HEK293 (cell line): ENCODE data around the gene RDM1.

Source experiments
- CTCF ChIA-PET: fragments of 350-600 bp; formaldehyde crosslinking; extraction: SDS; loops from one replicate; lab custom pipeline; 2021; ENCODE audit warnings: antibody characterized with exemption; lab: Yijun Ruan, JAX
- POLR2A ChIA-PET: fragments of 300-600 bp; formaldehyde crosslinking; extraction: SDS; loops from one replicate; lab custom pipeline; 2020; ENCODE audit warnings: antibody characterized with exemption, inconsistent platforms; lab: Yijun Ruan, JAX
- H3K27ac ChIP-seq: fragments of 200-500 bp; sonication (Bioruptor generic); 2 replicates; pipeline ENCODE4 v1.5.1; 2014; ENCODE audit warnings: low read depth, low read length, control low read depth, inconsistent platforms; ENCODE audit errors: extremely low read depth
- H3K36me3 ChIP-seq, 2 experiments: fragments of 200-500 bp in 1 of 2; sonication (Bioruptor generic) in 1 of 2; 1 replicate in 1 of 2; 2 replicates in 1 of 2; pipeline ENCODE4 v1.5.1; 2014 to 2017; ENCODE audit warnings: inconsistent platforms in 2 of 2, low read length in 2 of 2; ENCODE audit not compliant: control insufficient read depth in 2 of 2, insufficient read depth in 1 of 2
- H3K4me1 ChIP-seq: fragments of 200-500 bp; sonication (Bioruptor generic); 2 replicates; pipeline ENCODE4 v1.5.1; 2014; ENCODE audit warnings: mild to moderate bottlenecking, low read length, inconsistent platforms; ENCODE audit not compliant: control insufficient read depth, insufficient read depth
- H3K4me3 ChIP-seq: 2 replicates; pipeline ENCODE4 v1.5.1; 2011; ENCODE audit warnings: low read depth, mild to moderate bottlenecking, control low read depth, low read length, moderate library complexity
- H3K9me3 ChIP-seq: fragments of 200-500 bp; sonication (Bioruptor generic); 2 replicates; pipeline ENCODE4 v1.5.1; 2014; ENCODE audit warnings: low read depth, low read length, inconsistent platforms; ENCODE audit not compliant: control insufficient read depth, insufficient read depth
- KLF10 ChIP-seq: fragments of 450-650 bp; IDR thresholded peaks from 2 replicates; pipeline ENCODE4 v1.5.1; 2018; ENCODE audit warnings: missing biosample characterization, mild to moderate bottlenecking, missing genetic modification characterization
- SP2 ChIP-seq: fragments of 450-650 bp; formaldehyde crosslinking; IDR thresholded peaks from 2 replicates; pipeline ENCODE4 v1.5.1; 2016; ENCODE audit warnings: missing biosample characterization, missing genetic modification characterization
- SP7 ChIP-seq: fragments of 450-650 bp; formaldehyde crosslinking; IDR thresholded peaks from 2 replicates; pipeline ENCODE4 v1.5.1; 2016; ENCODE audit warnings: missing biosample characterization, missing genetic modification characterization
- ZIC2 ChIP-seq: fragments of 450-650 bp; formaldehyde crosslinking; IDR thresholded peaks from 2 replicates; pipeline ENCODE4 v1.5.1; 2016; ENCODE audit warnings: missing biosample characterization, missing genetic modification characterization
- ZNF133 ChIP-seq: fragments of 450-650 bp; formaldehyde crosslinking; IDR thresholded peaks from 2 replicates; pipeline ENCODE4 v1.5.1; 2016; ENCODE audit warnings: missing biosample characterization, missing genetic modification characterization
- ZNF155 ChIP-seq: fragments of 450-650 bp; formaldehyde crosslinking; IDR thresholded peaks from 2 replicates; pipeline ENCODE4 v1.5.1; 2016; ENCODE audit warnings: missing biosample characterization, missing genetic modification characterization
- ZNF23 ChIP-seq: fragments of 450-650 bp; formaldehyde crosslinking; IDR thresholded peaks from 2 replicates; pipeline ENCODE4 v1.5.1; 2016; ENCODE audit warnings: missing biosample characterization, missing genetic modification characterization, borderline replicate concordance
- ZNF354C ChIP-seq: fragments of 450-650 bp; formaldehyde crosslinking; IDR thresholded peaks from 2 replicates; pipeline ENCODE4 v1.5.1; 2016; ENCODE audit warnings: missing biosample characterization, missing genetic modification characterization, low read depth, borderline replicate concordance
- ZNF366 ChIP-seq: fragments of 450-650 bp; formaldehyde crosslinking; conservative IDR thresholded peaks from 2 replicates; pipeline ENCODE4 v1.5.1; 2016; ENCODE audit warnings: missing biosample characterization, missing genetic modification characterization
- ZNF433 ChIP-seq: fragments of 450-650 bp; formaldehyde crosslinking; IDR thresholded peaks from 2 replicates; pipeline ENCODE4 v1.5.1; 2016; ENCODE audit warnings: missing biosample characterization, missing genetic modification characterization, low read depth
- ZNF610 ChIP-seq: fragments of 450-650 bp; formaldehyde crosslinking; IDR thresholded peaks from 2 replicates; pipeline ENCODE4 v1.5.1; 2016; ENCODE audit warnings: missing biosample characterization, missing genetic modification characterization, borderline replicate concordance
- ZNF621 ChIP-seq: fragments of 450-650 bp; formaldehyde crosslinking; IDR thresholded peaks from 2 replicates; pipeline ENCODE4 v1.5.1; 2017; ENCODE audit warnings: missing biosample characterization, missing genetic modification characterization
- ZNF701 ChIP-seq: fragments of 450-650 bp; formaldehyde crosslinking; IDR thresholded peaks from 2 replicates; pipeline ENCODE4 v1.5.1; 2016; ENCODE audit warnings: missing biosample characterization, missing genetic modification characterization
- ZNF747 ChIP-seq: fragments of 450-650 bp; formaldehyde crosslinking; IDR thresholded peaks from 2 replicates; pipeline ENCODE4 v1.5.1; 2016; ENCODE audit warnings: missing biosample characterization, missing genetic modification characterization
- TF ChIP-seq, protein P1 (sequence below): fragments of 450-650 bp; formaldehyde crosslinking; IDR thresholded peaks from 2 replicates; pipeline ENCODE4 v1.5.1; 2016; ENCODE audit warnings: missing biosample characterization, missing genetic modification characterization
- TF ChIP-seq, protein P2 (sequence below): fragments of 450-650 bp; IDR thresholded peaks from 2 replicates; pipeline ENCODE4 v1.5.1; 2018; ENCODE audit warnings: missing biosample characterization, mild to moderate bottlenecking, missing genetic modification characterization
- TF ChIP-seq, protein P3 (sequence below): fragments of 450-650 bp; formaldehyde crosslinking; IDR thresholded peaks from 2 replicates; pipeline ENCODE4 v1.5.1; 2016; ENCODE audit warnings: missing biosample characterization, missing genetic modification characterization, low read depth

RDM1 gene

DNA sequence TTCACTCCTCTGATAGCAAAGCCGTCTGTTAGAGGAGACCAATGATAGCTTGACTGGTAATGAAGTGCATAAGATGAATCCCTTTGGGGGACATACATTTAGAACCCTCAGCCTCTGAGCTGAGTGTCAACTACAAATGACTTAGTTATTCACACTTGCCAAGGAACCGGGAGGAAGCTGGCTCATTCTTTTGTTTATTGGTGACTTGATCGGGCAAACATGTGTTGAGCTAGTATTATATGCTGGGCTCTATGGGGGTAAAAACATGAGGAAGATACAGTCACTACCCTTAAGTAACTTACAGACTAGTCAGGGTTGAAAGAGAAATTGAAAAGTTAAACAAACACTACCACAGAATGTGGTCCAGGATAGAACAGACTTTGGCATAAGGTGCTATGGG is 47.8 kb upstream of the RDM1 start:
- POLR2A ChIA-PET: interaction anchor here (0.7 kb wide), 1 partner anchor 504 kb away, joined by 3 read pairs; no protein-coding TSS in a partner anchor
- no peaks in the 10 kb centered on the region for H3K36me3 ChIP-seq
- H3K9me3 ChIP-seq: no peaks in the 10 kb centered on the region
- H3K4me3 ChIP-seq: no peak overlapping the region
- CTCF ChIA-PET: interaction anchor here (0.5 to 5.6 kb wide), 9 partner anchors 9 to 1405 kb away, joined by 3 to 165 read pairs (median 6); no protein-coding TSS in a partner anchor
- H3K4me1 ChIP-seq: no peaks in the 10 kb centered on the region
- H3K27ac ChIP-seq: no peak overlapping the region
- no peak for TF ChIP-seq ZNF610 (tag by site-specific recombination)
- TF ChIP-seq ZNF433 (tag by site-specific recombination): no peak
- TF ChIP-seq SP7 (tag by site-specific recombination): no peak
- TF ChIP-seq ZNF366 (tag by site-specific recombination): no peak
- TF ChIP-seq ZNF621 (tag by site-specific recombination): no peak
- TF ChIP-seq KLF10 (tag by site-specific recombination): no peak
- no peak for TF ChIP-seq ZNF747 (tag by site-specific recombination)
- TF ChIP-seq ZIC2 (tag by site-specific recombination): no peak
- TF ChIP-seq, protein P1, sequence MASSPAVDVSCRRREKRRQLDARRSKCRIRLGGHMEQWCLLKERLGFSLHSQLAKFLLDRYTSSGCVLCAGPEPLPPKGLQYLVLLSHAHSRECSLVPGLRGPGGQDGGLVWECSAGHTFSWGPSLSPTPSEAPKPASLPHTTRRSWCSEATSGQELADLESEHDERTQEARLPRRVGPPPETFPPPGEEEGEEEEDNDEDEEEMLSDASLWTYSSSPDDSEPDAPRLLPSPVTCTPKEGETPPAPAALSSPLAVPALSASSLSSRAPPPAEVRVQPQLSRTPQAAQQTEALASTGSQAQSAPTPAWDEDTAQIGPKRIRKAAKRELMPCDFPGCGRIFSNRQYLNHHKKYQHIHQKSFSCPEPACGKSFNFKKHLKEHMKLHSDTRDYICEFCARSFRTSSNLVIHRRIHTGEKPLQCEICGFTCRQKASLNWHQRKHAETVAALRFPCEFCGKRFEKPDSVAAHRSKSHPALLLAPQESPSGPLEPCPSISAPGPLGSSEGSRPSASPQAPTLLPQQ (tag by site-specific recombination): no peak

DNA sequence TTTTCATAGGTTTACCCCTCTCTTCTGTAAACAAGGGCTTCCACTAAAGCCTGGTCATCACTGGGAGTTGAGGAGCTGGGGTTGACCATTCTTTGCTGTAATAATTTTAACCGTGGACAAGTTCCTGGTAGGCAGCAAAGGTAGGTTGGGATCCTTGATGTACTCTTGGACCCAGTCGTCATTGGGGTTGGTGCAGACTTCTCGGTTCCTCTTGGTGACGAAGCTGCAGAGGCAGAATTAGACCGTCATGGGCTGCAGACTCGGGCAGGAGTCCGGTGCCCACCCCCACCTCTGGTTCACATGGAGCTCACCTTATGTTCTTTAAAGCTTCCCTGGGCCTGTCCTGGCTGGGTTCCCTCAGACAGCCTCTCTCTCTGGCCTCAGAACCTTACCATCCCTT is 46.9 kb upstream of the RDM1 start:
- H3K4me3 ChIP-seq: no peak overlapping the region
- no peaks in the 10 kb centered on the region for H3K4me1 ChIP-seq
- POLR2A ChIA-PET: no interaction called here
- no peaks in the 10 kb centered on the region for H3K9me3 ChIP-seq
- TF ChIP-seq ZNF354C (no peak), ZNF23 (no peak), ZNF701 (tag by site-specific recombination) (no peak)
- no peak overlapping the region for H3K27ac ChIP-seq
- CTCF ChIA-PET: interaction anchor here (0.5 to 5.6 kb wide), 10 partner anchors 8 to 1406 kb away, joined by 3 to 165 read pairs (median 4); no protein-coding TSS in a partner anchor
- no peaks in the 10 kb centered on the region for H3K36me3 ChIP-seq

DNA sequence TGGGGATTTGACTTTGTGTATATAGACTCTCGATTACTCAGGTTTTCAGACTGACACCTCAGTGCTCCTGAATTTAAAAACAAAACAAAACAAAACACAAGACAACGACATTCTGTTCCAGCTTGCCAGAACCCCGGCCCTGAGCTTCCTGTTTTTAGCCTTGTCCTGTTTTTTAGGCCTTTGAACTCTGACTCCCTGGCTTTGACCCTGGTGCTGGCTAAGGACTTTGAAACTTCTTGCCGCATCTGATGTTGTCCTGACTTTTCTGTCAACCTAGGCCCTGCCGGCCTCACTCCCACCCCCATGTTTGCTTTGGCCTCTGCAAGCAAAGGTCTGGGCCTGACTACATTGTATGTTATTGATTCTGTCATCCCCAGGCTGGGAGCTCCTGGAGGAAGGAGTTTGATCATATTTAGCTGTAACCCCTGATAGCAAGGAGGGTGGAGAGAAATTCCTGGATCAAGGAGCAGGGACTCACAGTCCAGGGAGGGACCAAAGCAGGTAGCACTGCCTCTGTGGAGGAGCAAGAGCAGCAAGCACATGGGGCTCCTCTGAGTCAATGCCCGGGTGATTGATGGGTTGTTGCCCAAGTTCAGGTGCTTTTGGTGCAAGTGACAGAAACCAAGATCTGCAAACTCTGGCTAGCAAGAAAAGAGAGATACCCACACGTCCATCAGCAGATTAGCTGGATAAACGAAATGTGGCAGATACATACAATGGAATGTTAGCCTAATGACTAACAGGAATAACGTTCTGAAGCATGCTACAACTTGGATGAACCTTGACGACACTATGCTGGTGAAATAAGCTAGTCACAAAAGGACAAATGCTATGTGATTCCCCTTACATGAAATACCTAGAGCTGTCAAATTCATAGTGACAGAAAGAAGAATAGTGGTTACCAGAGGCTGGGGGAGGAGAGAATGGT is 43.0 kb upstream of the RDM1 start:
- H3K27ac ChIP-seq: no peak overlapping the region
- no peak for TF ChIP-seq ZNF155
- no peak for TF ChIP-seq SP2 (tag by site-specific recombination)
- TF ChIP-seq ZNF133 (tag by site-specific recombination): peak; percentile 40; the same call in 1 of the 2 replicates
- TF ChIP-seq, protein P2, sequence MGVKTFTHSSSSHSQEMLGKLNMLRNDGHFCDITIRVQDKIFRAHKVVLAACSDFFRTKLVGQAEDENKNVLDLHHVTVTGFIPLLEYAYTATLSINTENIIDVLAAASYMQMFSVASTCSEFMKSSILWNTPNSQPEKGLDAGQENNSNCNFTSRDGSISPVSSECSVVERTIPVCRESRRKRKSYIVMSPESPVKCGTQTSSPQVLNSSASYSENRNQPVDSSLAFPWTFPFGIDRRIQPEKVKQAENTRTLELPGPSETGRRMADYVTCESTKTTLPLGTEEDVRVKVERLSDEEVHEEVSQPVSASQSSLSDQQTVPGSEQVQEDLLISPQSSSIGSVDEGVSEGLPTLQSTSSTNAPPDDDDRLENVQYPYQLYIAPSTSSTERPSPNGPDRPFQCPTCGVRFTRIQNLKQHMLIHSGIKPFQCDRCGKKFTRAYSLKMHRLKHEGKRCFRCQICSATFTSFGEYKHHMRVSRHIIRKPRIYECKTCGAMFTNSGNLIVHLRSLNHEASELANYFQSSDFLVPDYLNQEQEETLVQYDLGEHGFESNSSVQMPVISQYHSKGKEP: no peak
- TF ChIP-seq, protein P3, sequence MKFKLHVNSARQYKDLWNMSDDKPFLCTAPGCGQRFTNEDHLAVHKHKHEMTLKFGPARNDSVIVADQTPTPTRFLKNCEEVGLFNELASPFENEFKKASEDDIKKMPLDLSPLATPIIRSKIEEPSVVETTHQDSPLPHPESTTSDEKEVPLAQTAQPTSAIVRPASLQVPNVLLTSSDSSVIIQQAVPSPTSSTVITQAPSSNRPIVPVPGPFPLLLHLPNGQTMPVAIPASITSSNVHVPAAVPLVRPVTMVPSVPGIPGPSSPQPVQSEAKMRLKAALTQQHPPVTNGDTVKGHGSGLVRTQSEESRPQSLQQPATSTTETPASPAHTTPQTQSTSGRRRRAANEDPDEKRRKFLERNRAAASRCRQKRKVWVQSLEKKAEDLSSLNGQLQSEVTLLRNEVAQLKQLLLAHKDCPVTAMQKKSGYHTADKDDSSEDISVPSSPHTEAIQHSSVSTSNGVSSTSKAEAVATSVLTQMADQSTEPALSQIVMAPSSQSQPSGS (tag by site-specific recombination): no peak
- no peaks in the 10 kb centered on the region for H3K9me3 ChIP-seq
- CTCF ChIA-PET: interaction anchor here (1.1 to 13.6 kb wide), 6 partner anchors 8 to 509 kb away, joined by 3 to 330 read pairs (median 9); partner anchors contain the start of gene CCL16
- POLR2A ChIA-PET: no interaction called here
- H3K4me3 ChIP-seq: no peak overlapping the region
- no peaks in the 10 kb centered on the region for H3K4me1 ChIP-seq
- H3K36me3 ChIP-seq: no peaks in the 10 kb centered on the region
